HEK293 (cell line): ENCODE data around the gene ATXN2.

ENCODE experiments used
- CTCF ChIA-PET: fragments of 350-600 bp; formaldehyde crosslinking; extraction: SDS; loops from one replicate; lab custom pipeline; 2021; ENCODE audit warnings: antibody characterized with exemption; lab: Yijun Ruan, JAX
- POLR2A ChIA-PET: fragments of 300-600 bp; formaldehyde crosslinking; extraction: SDS; loops from one replicate; lab custom pipeline; 2020; ENCODE audit warnings: antibody characterized with exemption, inconsistent platforms; lab: Yijun Ruan, JAX
- H3K27ac ChIP-seq: fragments of 200-500 bp; sonication (Bioruptor generic); 2 replicates; pipeline ENCODE4 v1.5.1; 2014; ENCODE audit warnings: low read depth, low read length, control low read depth, inconsistent platforms; ENCODE audit errors: extremely low read depth
- H3K36me3 ChIP-seq, 2 experiments: fragments of 200-500 bp in 1 of 2; sonication (Bioruptor generic) in 1 of 2; 1 replicate in 1 of 2; 2 replicates in 1 of 2; pipeline ENCODE4 v1.5.1; 2014 to 2017; ENCODE audit warnings: inconsistent platforms in 2 of 2, low read length in 2 of 2; ENCODE audit not compliant: control insufficient read depth in 2 of 2, insufficient read depth in 1 of 2
- H3K4me1 ChIP-seq: fragments of 200-500 bp; sonication (Bioruptor generic); 2 replicates; pipeline ENCODE4 v1.5.1; 2014; ENCODE audit warnings: mild to moderate bottlenecking, low read length, inconsistent platforms; ENCODE audit not compliant: control insufficient read depth, insufficient read depth
- H3K4me3 ChIP-seq: 2 replicates; pipeline ENCODE4 v1.5.1; 2011; ENCODE audit warnings: low read depth, mild to moderate bottlenecking, control low read depth, low read length, moderate library complexity
- H3K9me3 ChIP-seq: fragments of 200-500 bp; sonication (Bioruptor generic); 2 replicates; pipeline ENCODE4 v1.5.1; 2014; ENCODE audit warnings: low read depth, low read length, inconsistent platforms; ENCODE audit not compliant: control insufficient read depth, insufficient read depth
- EGR2 ChIP-seq: fragments of 450-650 bp; formaldehyde crosslinking; IDR thresholded peaks from 2 replicates; pipeline ENCODE4 v1.5.1; 2016; ENCODE audit warnings: low read depth, missing biosample characterization, missing genetic modification characterization
- MYNN ChIP-seq: fragments of 450-650 bp; formaldehyde crosslinking; IDR thresholded peaks from 2 replicates; pipeline ENCODE4 v1.5.1; 2016; ENCODE audit warnings: missing biosample characterization, missing genetic modification characterization, borderline replicate concordance
- SCRT2 ChIP-seq: fragments of 450-650 bp; formaldehyde crosslinking; IDR thresholded peaks from 2 replicates; pipeline ENCODE4 v1.5.1; 2016; ENCODE audit warnings: missing biosample characterization, missing genetic modification characterization
- ZFHX2 ChIP-seq: fragments of 450-650 bp; formaldehyde crosslinking; conservative IDR thresholded peaks from 2 replicates; pipeline ENCODE4 v1.5.1; 2016; ENCODE audit warnings: missing biosample characterization, missing genetic modification characterization
- ZNF211 ChIP-seq: fragments of 450-650 bp; formaldehyde crosslinking; IDR thresholded peaks from 2 replicates; pipeline ENCODE4 v1.5.1; 2016; ENCODE audit warnings: low read depth, missing biosample characterization, missing genetic modification characterization
- ZNF324 ChIP-seq: fragments of 450-650 bp; formaldehyde crosslinking; IDR thresholded peaks from 2 replicates; pipeline ENCODE4 v1.5.1; 2016; ENCODE audit warnings: missing biosample characterization, missing genetic modification characterization
- ZNF354C ChIP-seq: fragments of 450-650 bp; formaldehyde crosslinking; IDR thresholded peaks from 2 replicates; pipeline ENCODE4 v1.5.1; 2016; ENCODE audit warnings: missing biosample characterization, missing genetic modification characterization, low read depth, borderline replicate concordance
- ZNF423 ChIP-seq: fragments of 450-650 bp; formaldehyde crosslinking; IDR thresholded peaks from 2 replicates; pipeline ENCODE4 v1.5.1; 2016; ENCODE audit warnings: missing biosample characterization, missing genetic modification characterization
- ZNF626 ChIP-seq: fragments of 450-650 bp; sonication (Bioruptor Pico); formaldehyde crosslinking; IDR thresholded peaks from 2 replicates; pipeline ENCODE4 v1.5.1; 2018; ENCODE audit warnings: missing biosample characterization, missing genetic modification characterization, inconsistent platforms
- ZNF654 ChIP-seq: fragments of 450-650 bp; formaldehyde crosslinking; IDR thresholded peaks from 2 replicates; pipeline ENCODE4 v1.5.1; 2016; ENCODE audit warnings: low read depth, missing biosample characterization, missing genetic modification characterization
- ZNF707 ChIP-seq: fragments of 450-650 bp; formaldehyde crosslinking; IDR thresholded peaks from 2 replicates; pipeline ENCODE4 v1.5.1; 2016; ENCODE audit warnings: missing biosample characterization, missing genetic modification characterization
- TF ChIP-seq, protein P1 (sequence below): fragments of 450-650 bp; formaldehyde crosslinking; IDR thresholded peaks from 2 replicates; pipeline ENCODE4 v1.5.1; 2016; ENCODE audit warnings: missing biosample characterization, missing genetic modification characterization
- TF ChIP-seq, protein P2 (sequence below): fragments of 450-650 bp; formaldehyde crosslinking; IDR thresholded peaks from 2 replicates; pipeline ENCODE4 v1.5.1; 2016; ENCODE audit warnings: missing biosample characterization, missing genetic modification characterization
- TF ChIP-seq, protein P3 (sequence below): fragments of 450-650 bp; formaldehyde crosslinking; IDR thresholded peaks from 2 replicates; pipeline ENCODE4 v1.5.1; 2016; ENCODE audit warnings: missing biosample characterization, missing genetic modification characterization
- TF ChIP-seq, protein P4 (sequence below): fragments of 450-650 bp; formaldehyde crosslinking; IDR thresholded peaks from 2 replicates; pipeline ENCODE4 v1.5.1; 2016; ENCODE audit warnings: missing biosample characterization, missing genetic modification characterization

Gene ATXN2

DNA sequence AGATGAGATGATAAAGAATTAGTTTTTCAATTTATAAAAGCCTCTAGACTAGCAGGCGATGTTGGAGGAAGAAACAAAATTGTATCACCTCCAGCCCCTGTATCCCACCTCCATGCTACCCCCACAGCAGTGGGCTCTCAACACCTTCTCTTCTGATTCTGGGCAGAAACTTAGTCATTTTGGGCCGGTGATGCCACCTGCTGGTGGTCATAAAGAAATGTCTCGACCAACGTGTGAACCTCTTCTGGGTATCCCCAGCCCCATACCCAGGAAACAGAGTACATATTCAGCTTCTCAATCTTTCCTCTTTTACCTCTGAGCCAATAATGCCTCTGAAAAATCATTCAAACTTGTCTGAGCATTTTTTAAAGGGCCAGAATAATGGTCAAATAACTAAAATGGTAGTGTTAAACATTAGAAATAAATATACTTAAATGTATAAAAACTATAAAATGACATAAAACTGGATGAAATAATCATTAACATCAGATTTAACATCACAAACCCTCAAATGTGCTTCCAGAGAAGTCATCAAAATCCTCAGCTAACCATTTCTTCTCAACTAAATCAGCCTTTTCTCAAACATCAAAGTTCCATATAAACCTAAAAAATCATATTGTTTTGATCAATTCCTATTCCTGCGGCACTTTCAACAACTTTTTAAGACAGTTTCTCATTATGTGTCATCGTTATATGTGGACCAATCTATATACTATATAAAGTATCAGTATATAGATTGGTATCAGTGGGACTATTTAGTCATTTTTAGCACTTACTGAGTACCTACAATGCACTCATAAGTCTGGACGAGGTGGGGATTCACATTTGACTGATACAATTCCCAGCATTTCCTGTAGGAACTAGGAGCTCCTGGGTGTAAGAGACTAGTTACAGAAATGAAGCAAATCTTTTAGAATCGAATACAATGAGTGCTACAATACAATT, 69.4 kb downstream of the ATXN2 start:
- TF ChIP-seq ZNF626 (tag by site-specific recombination) = no peak
- no peak for TF ChIP-seq ZNF211 (tag by site-specific recombination)
- no peak for TF ChIP-seq MYNN (tag by site-specific recombination)
- no peak for TF ChIP-seq ZNF707 (tag by site-specific recombination)
- TF ChIP-seq, protein P1, sequence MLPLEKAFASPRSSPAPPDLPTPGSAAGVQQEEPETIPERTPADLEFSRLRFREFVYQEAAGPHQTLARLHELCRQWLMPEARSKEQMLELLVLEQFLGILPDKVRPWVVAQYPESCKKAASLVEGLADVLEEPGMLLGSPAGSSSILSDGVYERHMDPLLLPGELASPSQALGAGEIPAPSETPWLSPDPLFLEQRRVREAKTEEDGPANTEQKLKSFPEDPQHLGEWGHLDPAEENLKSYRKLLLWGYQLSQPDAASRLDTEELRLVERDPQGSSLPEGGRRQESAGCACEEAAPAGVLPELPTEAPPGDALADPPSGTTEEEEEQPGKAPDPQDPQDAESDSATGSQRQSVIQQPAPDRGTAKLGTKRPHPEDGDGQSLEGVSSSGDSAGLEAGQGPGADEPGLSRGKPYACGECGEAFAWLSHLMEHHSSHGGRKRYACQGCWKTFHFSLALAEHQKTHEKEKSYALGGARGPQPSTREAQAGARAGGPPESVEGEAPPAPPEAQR = no peak
- no peak for TF ChIP-seq ZFHX2 (tag by site-specific recombination)
- 0 out of 2 replicates have a peak, but pooled peaks have one; percentile 8 for TF ChIP-seq EGR2 (tag by site-specific recombination)
- TF ChIP-seq, protein P2, sequence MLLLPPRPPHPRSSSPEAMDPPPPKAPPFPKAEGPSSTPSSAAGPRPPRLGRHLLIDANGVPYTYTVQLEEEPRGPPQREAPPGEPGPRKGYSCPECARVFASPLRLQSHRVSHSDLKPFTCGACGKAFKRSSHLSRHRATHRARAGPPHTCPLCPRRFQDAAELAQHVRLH = no peak
- peak; percentile 73 for TF ChIP-seq ZNF654 (tag by site-specific recombination)
- TF ChIP-seq, protein P3, sequence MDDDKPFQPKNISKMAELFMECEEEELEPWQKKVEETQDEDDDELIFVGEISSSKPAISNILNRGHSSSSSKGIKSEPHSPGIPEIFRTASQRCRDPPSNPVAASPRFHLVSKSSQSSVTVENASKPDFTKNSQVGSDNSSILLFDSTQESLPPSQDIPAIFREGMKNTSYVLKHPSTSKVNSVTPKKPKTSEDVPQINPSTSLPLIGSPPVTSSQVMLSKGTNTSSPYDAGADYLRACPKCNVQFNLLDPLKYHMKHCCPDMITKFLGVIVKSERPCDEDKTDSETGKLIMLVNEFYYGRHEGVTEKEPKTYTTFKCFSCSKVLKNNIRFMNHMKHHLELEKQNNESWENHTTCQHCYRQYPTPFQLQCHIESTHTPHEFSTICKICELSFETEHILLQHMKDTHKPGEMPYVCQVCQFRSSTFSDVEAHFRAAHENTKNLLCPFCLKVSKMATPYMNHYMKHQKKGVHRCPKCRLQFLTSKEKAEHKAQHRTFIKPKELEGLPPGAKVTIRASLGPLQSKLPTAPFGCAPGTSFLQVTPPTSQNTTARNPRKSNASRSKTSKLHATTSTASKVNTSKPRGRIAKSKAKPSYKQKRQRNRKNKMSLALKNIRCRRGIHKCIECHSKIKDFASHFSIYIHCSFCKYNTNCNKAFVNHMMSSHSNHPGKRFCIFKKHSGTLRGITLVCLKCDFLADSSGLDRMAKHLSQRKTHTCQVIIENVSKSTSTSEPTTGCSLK (tag by site-specific recombination) = no peak
- no peak for TF ChIP-seq ZNF354C (tag by site-specific recombination)
- Histone ChIP-seq H3K36me3 (peaks cover 22 to 45% of the 10 kb centered on the region in 2 experiments), H3K4me1 (no peaks in the 10 kb centered on the region), H3K4me3 (no peak overlapping the region), H3K9me3 (no peaks in the 10 kb centered on the region; the same call in 1 of the 2 replicates), H3K27ac (no peak overlapping the region)
- ChIA-PET POLR2A (no interaction called here), CTCF (interaction anchor here (0.7 to 5.2 kb wide), 17 partner anchors 9 to 440 kb away, joined by 3 to 44 read pairs (median 6); no protein-coding TSS in a partner anchor)

DNA sequence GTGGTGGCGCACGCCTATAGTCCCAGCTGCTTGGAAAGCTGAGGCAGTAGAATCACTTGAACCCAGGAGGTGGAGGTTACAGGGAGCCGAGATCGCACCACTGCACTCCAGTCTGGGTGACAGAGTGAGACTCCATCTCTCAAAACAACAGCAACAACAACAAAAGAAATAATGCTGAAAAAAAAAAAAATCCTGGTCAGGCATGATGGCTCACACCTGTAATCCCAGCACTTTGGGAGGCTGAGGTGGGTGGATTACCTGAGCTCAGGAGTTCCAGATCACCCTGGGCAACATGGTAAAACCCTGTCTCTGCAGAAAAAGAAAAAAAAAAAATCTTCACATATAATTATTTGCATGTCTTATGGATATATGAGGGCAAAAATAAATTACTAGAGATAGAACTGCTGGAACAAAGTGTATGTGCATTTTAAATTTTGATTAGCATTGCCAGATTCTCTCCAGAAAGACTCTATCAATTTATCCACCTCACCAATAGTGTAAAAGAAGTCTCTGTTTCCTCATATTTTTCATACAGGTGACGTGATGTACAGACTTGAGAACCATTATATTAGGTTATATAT, 75.4 kb downstream of the ATXN2 start:
- Histone ChIP-seq H3K4me3 (no peak overlapping the region), H3K9me3 (no peaks in the 10 kb centered on the region; the same call in 1 of the 2 replicates), H3K36me3 (peaks cover 56 to 88% of the 10 kb centered on the region in 2 experiments), H3K27ac (no peak overlapping the region), H3K4me1 (no peaks in the 10 kb centered on the region)
- ChIA-PET POLR2A (no interaction called here), CTCF (interaction anchor here (0.6 kb wide), 1 partner anchor 413 kb away, joined by 3 read pairs; no protein-coding TSS in a partner anchor)
- TF ChIP-seq ZNF324 (tag by site-specific recombination) (no peak), SCRT2 (tag by site-specific recombination) (no peak), ZNF423 (tag by site-specific recombination) (no peak)
- TF ChIP-seq, protein P4, sequence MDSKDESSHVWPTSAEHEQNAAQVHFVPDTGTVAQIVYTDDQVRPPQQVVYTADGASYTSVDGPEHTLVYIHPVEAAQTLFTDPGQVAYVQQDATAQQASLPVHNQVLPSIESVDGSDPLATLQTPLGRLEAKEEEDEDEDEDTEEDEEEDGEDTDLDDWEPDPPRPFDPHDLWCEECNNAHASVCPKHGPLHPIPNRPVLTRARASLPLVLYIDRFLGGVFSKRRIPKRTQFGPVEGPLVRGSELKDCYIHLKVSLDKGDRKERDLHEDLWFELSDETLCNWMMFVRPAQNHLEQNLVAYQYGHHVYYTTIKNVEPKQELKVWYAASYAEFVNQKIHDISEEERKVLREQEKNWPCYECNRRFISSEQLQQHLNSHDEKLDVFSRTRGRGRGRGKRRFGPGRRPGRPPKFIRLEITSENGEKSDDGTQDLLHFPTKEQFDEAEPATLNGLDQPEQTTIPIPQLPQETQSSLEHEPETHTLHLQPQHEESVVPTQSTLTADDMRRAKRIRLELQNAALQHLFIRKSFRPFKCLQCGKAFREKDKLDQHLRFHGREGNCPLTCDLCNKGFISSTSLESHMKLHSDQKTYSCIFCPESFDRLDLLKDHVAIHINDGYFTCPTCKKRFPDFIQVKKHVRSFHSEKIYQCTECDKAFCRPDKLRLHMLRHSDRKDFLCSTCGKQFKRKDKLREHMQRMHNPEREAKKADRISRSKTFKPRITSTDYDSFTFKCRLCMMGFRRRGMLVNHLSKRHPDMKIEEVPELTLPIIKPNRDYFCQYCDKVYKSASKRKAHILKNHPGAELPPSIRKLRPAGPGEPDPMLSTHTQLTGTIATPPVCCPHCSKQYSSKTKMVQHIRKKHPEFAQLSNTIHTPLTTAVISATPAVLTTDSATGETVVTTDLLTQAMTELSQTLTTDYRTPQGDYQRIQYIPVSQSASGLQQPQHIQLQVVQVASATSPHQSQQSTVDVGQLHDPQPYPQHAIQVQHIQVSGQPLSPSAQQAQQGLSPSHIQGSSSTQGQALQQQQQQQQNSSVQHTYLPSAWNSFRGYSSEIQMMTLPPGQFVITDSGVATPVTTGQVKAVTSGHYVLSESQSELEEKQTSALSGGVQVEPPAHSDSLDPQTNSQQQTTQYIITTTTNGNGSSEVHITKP (tag by site-specific recombination) = peak; percentile 70
